ENCODE measurements around the gene ABL2.

The ABL2 gene

DNA sequence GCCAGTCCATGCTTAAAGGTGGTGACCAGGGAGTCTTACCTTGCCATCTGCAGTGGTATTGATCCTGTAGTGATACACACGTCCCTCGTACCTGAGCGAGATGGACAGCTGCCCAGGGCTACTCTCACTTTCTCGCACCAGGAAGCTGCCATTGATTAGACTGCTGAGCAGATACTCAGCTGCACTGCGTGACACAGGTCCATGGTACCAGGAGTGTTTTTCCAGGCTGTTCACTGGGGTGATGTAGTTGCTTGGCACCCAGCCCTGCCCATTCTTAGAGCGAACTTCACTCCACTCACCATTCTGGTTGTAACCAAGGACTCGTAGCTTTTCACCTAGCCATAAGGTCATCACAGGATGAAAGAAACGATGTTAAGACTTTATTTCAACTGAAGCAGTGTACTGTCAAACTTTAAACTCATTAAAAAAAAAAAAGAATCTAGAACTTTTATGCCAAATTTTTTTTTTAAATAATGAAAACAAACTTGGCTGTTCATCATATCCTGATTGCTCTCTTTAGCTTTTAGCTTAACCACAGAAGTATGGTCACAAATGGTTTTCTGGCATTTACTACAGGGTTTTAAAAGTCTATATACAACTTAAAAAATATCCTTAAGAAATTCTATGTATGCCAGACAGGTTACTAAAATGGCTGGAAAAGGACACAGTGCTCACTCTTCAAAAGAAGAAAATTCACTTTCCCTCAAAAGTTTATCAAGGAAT is 103.0 kb downstream of the ABL2 start:
- Histone ChIP-seq H3K36me3 (ENCODE audit: control insufficient read depth, low read depth, low read length) (peaks cover 11% of the 10 kb centered on the region), H3K9me3 (ENCODE audit: control insufficient read depth, low read depth, low read length) (no peaks in the 10 kb centered on the region), H3K4me3 (ENCODE audit: low read length) (no peak overlapping the region), H3K27me3 (ENCODE audit: control insufficient read depth, insufficient read depth, low read length) (no peaks in the 10 kb centered on the region), H3K4me1 (ENCODE audit: control insufficient read depth, low read depth, low read length) (no peaks in the 10 kb centered on the region), H3K9ac (ENCODE audit: low read length) (no peak overlapping the region), H3K27ac (ENCODE audit: low read length) (no peak overlapping the region)

DNA sequence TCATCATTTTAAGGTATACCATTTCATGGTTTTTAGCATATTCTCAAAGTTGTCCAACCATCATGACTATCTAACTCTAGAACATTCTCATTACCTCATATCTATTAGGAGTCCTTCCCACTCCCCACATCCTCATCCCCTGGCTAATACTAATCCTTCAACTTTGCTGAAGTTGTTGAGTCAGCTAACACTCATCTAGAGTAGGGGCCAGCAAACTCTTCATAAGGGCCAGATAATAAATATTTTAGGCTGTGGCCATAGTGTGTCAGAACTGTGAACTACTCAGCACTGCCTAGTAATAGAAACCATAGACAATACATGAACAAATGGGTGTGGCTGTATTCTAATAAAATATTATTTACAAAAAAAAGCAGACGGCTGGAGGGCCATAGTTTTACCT is 104.6 kb downstream of the ABL2 start:
- H3K9me3 ChIP-seq (ENCODE audit: control insufficient read depth, low read depth, low read length): no peaks in the 10 kb centered on the region
- H3K9ac ChIP-seq (ENCODE audit: low read length): no peak overlapping the region
- H3K27ac ChIP-seq (ENCODE audit: low read length): no peak overlapping the region
- no peaks in the 10 kb centered on the region for H3K27me3 ChIP-seq (ENCODE audit: control insufficient read depth, insufficient read depth, low read length)
- no peak overlapping the region for H3K4me3 ChIP-seq (ENCODE audit: low read length)
- H3K36me3 ChIP-seq (ENCODE audit: control insufficient read depth, low read depth, low read length): peaks cover 10% of the 10 kb centered on the region
- H3K4me1 ChIP-seq (ENCODE audit: control insufficient read depth, low read depth, low read length): no peaks in the 10 kb centered on the region

DNA sequence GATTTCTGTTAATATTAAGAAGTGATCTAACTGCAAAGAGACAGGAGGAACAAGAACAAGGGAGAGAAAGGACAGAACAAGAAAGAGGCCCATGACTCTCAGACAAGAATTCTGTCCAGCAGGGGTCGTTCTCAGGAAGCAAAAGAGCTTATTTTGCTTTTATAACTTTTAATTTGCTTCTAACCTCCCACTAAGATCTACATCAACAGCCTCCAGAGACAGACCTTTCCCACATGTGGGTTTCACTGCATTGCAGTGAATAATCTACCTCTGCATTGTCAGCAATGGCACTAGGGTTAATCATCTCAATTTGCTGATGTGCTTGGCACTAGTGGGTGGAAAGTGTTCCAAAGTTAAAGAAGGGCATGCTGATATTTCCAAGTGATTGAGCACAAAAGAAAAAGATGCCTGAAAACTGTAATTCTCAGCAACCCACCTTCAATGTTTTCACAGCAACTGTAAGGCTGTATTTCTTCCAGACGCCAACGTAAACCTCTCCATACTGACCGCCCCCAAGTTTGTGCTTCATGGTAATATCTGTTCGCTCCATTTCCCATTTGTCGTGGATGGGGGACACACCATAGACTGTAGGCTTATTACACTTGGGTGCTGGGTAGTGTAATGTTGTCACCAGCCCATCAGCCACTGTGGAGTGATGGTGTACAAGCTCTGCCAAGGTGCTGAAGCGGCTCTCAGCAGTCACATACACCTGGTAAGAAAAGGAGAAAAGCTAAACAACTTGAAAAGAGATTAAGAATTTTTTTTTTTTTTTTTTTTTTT is 108.1 kb downstream of the ABL2 start:
- no peak overlapping the region for H3K4me3 ChIP-seq (ENCODE audit: low read length)
- no peaks in the 10 kb centered on the region for H3K27me3 ChIP-seq (ENCODE audit: control insufficient read depth, insufficient read depth, low read length)
- no peaks in the 10 kb centered on the region for H3K9me3 ChIP-seq (ENCODE audit: control insufficient read depth, low read depth, low read length)
- no peaks in the 10 kb centered on the region for H3K4me1 ChIP-seq (ENCODE audit: control insufficient read depth, low read depth, low read length)
- H3K36me3 ChIP-seq (ENCODE audit: control insufficient read depth, low read depth, low read length): peaks cover 29% of the 10 kb centered on the region
- no peak overlapping the region for H3K9ac ChIP-seq (ENCODE audit: low read length)
- H3K27ac ChIP-seq (ENCODE audit: low read length): no peak overlapping the region

DNA sequence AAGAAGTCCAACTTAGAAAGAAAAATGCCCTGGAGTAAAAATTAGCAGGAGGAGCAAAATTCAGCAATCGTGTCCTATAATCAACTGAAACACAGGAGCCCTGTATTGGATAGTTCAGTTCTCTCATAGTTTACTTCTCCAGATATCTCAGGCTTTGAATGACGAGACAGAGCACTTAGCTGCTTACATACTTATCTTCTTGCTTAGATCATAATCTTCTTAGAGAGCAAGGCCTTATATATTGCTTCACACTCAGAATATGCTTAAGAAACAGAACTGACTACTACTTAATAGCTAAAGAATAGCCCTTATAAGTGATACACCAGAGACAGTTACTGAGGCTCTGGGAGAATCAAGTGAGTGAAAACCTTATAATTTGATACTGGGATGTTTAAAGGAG is 108.7 kb downstream of the ABL2 start:
- Histone ChIP-seq H3K9me3 (ENCODE audit: control insufficient read depth, low read depth, low read length) (no peaks in the 10 kb centered on the region), H3K4me3 (ENCODE audit: low read length) (no peak overlapping the region), H3K27ac (ENCODE audit: low read length) (no peak overlapping the region), H3K27me3 (ENCODE audit: control insufficient read depth, insufficient read depth, low read length) (no peaks in the 10 kb centered on the region), H3K9ac (ENCODE audit: low read length) (no peak overlapping the region), H3K4me1 (ENCODE audit: control insufficient read depth, low read depth, low read length) (no peaks in the 10 kb centered on the region), H3K36me3 (ENCODE audit: control insufficient read depth, low read depth, low read length) (peaks cover 27% of the 10 kb centered on the region)

DNA sequence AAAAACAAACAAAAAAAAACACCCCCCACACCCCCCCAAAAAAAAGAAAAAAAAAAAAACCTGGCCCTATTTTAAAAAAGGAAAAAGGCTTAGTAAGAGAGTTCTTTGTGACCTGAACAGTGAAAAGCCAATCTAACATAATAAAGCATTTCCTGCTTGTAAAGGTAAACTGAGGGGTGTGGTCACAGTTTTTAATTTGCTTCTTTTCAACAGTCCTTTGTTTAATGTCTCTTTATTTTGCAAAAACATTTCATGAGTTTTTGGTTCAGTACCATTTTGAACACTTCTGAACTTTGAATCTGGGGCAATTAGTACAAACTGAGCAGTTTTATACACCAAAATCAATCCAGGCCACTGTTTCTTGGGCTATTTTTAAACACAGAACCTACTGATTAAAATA is 110.0 kb downstream of the ABL2 start:
- Histone ChIP-seq H3K4me1 (ENCODE audit: control insufficient read depth, low read depth, low read length) (no peaks in the 10 kb centered on the region), H3K27me3 (ENCODE audit: control insufficient read depth, insufficient read depth, low read length) (no peaks in the 10 kb centered on the region), H3K9ac (ENCODE audit: low read length) (no peak overlapping the region), H3K27ac (ENCODE audit: low read length) (no peak overlapping the region), H3K4me3 (ENCODE audit: low read length) (no peak overlapping the region), H3K9me3 (ENCODE audit: control insufficient read depth, low read depth, low read length) (no peaks in the 10 kb centered on the region), H3K36me3 (ENCODE audit: control insufficient read depth, low read depth, low read length) (peaks cover 30% of the 10 kb centered on the region)

DNA sequence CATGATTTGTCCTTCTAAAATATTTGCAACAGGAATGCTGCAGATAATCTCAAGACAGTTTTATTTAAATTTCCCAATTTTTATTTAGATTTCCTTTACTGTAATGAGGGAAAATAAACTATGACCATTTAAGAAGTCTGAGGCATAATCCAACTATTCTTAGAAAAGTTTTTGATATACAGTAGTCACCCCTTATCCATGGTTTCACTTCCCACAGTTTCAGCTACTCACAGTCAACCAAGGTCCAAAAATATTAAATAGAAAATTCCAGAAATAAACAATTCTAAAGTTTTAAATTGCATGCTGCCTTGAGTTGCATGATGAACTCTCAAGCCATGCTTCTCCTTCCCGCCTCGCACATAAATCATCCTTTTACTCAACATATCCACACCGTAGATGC is 114.3 kb downstream of the ABL2 start:
- no peaks in the 10 kb centered on the region for H3K27me3 ChIP-seq (ENCODE audit: control insufficient read depth, insufficient read depth, low read length)
- H3K27ac ChIP-seq (ENCODE audit: low read length): no peak overlapping the region
- H3K9ac ChIP-seq (ENCODE audit: low read length): no peak overlapping the region
- H3K36me3 ChIP-seq (ENCODE audit: control insufficient read depth, low read depth, low read length): peaks cover 43% of the 10 kb centered on the region
- no peak overlapping the region for H3K4me3 ChIP-seq (ENCODE audit: low read length)
- no peaks in the 10 kb centered on the region for H3K9me3 ChIP-seq (ENCODE audit: control insufficient read depth, low read depth, low read length)
- no peaks in the 10 kb centered on the region for H3K4me1 ChIP-seq (ENCODE audit: control insufficient read depth, low read depth, low read length)

DNA sequence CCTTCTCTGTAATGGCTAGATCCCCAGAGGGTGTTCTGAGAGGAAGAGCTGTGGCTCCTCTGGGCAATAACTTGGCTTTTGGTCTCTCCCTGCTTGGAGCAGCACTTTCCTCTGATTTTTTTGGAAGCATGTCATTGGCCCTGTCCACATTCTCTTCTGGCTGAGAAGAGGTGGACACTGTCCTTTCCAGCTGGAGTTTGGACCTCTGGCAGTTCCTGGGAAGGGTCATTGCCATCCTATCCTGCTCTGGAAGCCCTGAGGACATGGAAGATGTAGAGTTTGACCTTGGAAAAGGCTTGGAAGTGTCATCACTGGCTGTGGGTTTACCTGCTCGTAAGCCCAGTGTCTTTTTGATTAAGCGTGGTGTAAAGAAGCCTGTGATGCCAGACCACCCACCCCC is 120.8 kb downstream of the ABL2 start:
- H3K36me3 ChIP-seq (ENCODE audit: control insufficient read depth, low read depth, low read length): peaks cover 42% of the 10 kb centered on the region

DNA sequence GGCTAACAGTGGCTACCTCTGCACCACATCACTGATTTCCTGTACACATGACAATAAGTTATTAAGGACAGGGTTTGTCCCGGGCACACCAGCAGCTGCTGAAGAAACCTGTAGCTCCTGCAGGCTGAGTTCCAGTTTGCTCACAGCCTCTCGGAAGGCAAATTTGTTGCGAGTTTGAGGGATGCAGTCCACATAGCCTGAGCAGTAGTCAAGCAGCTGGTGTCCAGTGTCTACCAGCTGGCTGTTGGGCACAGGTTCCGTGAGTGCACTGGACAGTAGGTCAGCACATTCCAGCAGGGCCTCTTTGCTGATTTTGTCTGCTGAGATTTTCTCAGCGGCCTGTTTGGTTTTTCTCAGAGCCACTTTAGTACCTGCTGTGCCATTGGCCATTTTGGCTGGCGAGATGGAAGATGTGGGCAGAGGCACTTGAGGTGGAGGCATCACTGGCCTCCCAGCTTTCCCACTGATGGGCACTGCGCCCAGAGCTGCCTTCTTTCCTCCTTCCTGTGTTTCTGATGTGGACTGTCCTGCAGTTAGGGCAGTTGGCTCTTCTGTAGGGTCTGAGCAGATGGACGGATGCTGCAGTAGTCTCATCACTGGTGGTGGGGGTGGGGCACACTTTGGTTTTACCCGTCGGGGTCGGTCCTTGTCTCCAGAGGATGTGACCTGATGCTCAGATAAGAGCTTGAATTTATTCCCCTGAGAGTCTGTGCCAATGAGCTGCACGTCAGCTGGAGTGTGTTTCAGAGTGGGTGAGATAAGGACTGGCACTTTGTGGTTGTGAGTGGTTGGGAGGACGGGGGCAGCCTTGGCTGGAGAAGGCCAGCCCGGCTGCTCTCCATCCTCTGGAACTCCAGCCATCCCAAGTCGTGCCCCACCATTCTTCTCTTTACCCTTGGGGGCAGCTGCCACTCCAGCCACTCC is 121.5 kb downstream of the ABL2 start:
- Histone ChIP-seq H3K27me3 (ENCODE audit: control insufficient read depth, insufficient read depth, low read length) (no peaks in the 10 kb centered on the region), H3K4me3 (ENCODE audit: low read length) (no peak overlapping the region), H3K9ac (ENCODE audit: low read length) (no peak overlapping the region), H3K9me3 (ENCODE audit: control insufficient read depth, low read depth, low read length) (no peaks in the 10 kb centered on the region), H3K4me1 (ENCODE audit: control insufficient read depth, low read depth, low read length) (no peaks in the 10 kb centered on the region), H3K27ac (ENCODE audit: low read length) (no peak overlapping the region), H3K36me3 (ENCODE audit: control insufficient read depth, low read depth, low read length) (peaks cover 42% of the 10 kb centered on the region)

More for the DNA sequence above, 120.8 kb downstream of the ABL2 start:
- Histone ChIP-seq H3K4me1 (ENCODE audit: control insufficient read depth, low read depth, low read length) (no peaks in the 10 kb centered on the region), H3K27ac (ENCODE audit: low read length) (no peak overlapping the region), H3K27me3 (ENCODE audit: control insufficient read depth, insufficient read depth, low read length) (no peaks in the 10 kb centered on the region), H3K9me3 (ENCODE audit: control insufficient read depth, low read depth, low read length) (no peaks in the 10 kb centered on the region), H3K4me3 (ENCODE audit: low read length) (no peak overlapping the region), H3K9ac (ENCODE audit: low read length) (no peak overlapping the region)

DNA sequence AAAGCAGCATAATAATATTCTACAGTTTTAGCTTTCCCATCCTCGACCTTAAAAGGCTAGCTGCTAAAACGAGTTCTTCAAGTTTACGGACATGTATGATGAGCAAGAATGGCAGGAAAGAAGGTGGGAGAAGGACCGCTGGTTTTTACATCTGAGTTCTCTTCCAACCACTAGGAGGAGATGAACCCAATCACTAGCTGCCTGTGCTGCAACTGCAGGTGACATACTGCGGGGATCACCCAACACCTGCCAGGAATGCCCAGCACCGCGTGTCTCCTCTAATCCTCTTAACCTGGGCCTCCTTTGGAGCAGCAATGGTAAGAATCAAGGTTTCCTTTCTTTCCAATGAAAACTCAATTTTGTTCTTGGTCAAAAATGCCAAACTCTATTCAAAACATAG is 124.1 kb downstream of the ABL2 start:
- Histone ChIP-seq H3K36me3 (ENCODE audit: control insufficient read depth, low read depth, low read length) (peaks cover 27% of the 10 kb centered on the region), H3K27ac (ENCODE audit: low read length) (no peak overlapping the region), H3K9ac (ENCODE audit: low read length) (no peak overlapping the region)

DNA sequence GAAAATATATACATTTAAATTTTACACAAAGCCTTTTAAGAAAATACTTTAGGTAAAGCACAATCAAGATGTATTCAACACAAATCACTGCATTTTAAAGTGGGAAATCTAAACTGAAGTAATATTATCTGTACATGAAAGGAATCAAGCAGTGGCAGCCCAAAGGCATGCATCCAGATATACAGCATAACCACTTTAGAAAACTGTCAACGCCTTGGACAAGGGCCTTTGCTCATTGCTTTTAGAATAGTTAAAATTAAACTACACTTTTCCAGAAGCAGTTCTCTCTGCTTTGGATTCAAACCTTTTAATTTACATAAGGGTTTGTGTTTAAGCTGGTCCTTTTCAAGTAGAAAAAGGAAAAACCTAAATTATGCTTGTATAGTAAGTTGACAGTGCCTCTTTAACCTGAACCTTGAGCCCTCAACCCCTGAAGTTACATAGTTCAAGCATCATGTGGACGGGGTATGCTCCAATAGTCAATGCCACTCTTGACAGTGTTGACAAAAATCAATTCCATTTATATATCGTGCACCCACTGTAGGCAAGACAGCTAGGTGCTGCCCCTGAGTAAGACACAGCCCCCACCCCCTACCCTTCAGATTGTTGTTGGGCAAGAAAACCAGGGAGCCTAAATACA is 124.7 kb downstream of the ABL2 start:
- Histone ChIP-seq H3K9me3 (ENCODE audit: control insufficient read depth, low read depth, low read length) (no peaks in the 10 kb centered on the region), H3K4me1 (ENCODE audit: control insufficient read depth, low read depth, low read length) (no peaks in the 10 kb centered on the region), H3K27ac (ENCODE audit: low read length) (no peak overlapping the region), H3K36me3 (ENCODE audit: control insufficient read depth, low read depth, low read length) (peaks cover 21% of the 10 kb centered on the region), H3K27me3 (ENCODE audit: control insufficient read depth, insufficient read depth, low read length) (no peaks in the 10 kb centered on the region), H3K9ac (ENCODE audit: low read length) (no peak overlapping the region), H3K4me3 (ENCODE audit: low read length) (no peak overlapping the region)

More for the DNA sequence above, 124.1 kb downstream of the ABL2 start:
- H3K27me3 ChIP-seq (ENCODE audit: control insufficient read depth, insufficient read depth, low read length): no peaks in the 10 kb centered on the region
- H3K4me3 ChIP-seq (ENCODE audit: low read length): no peak overlapping the region
- H3K9me3 ChIP-seq (ENCODE audit: control insufficient read depth, low read depth, low read length): no peaks in the 10 kb centered on the region
- no peaks in the 10 kb centered on the region for H3K4me1 ChIP-seq (ENCODE audit: control insufficient read depth, low read depth, low read length)

DNA sequence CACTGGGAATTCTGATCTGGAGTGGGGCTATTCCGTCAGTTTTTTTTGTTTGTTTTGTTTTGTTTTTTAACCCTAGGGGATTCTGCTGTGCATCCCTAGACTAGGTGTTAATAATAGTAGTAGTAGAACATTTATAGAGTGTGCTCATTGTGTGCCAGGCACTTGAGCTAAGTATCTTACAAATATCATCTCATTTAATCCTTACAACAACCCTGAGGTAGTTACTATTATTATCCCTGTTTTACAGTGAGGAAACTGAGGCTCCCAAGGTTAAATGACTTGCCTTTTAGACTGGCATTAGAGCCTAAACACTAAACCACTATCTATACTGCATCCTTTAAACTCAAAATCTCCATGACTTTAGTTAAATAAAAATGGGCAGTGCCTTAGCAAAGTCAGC is 125.5 kb downstream of the ABL2 start:
- Histone ChIP-seq H3K27me3 (ENCODE audit: control insufficient read depth, insufficient read depth, low read length) (no peaks in the 10 kb centered on the region), H3K4me1 (ENCODE audit: control insufficient read depth, low read depth, low read length) (no peaks in the 10 kb centered on the region), H3K4me3 (ENCODE audit: low read length) (no peak overlapping the region), H3K9ac (ENCODE audit: low read length) (no peak overlapping the region), H3K9me3 (ENCODE audit: control insufficient read depth, low read depth, low read length) (no peaks in the 10 kb centered on the region), H3K36me3 (ENCODE audit: control insufficient read depth, low read depth, low read length) (peaks cover 18% of the 10 kb centered on the region), H3K27ac (ENCODE audit: low read length) (no peak overlapping the region)
